K562 (cell line): Measurements from ENCODE around the gene LST1. TPM values are rescaled to one million over a fixed set of nuclear protein-coding genes. Genes with fewer than 3 reads are reported as not detected.
A peak's percentile ranks its signal among the peaks of the same experiment; 100 is the strongest.

ENCODE experiments used
- CBX1 ChIP-seq: sonication (generic); IDR thresholded peaks from 2 replicates; pipeline ENCODE4 v1.6.1; 2016; ENCODE audit warnings: antibody characterized with exemption, low read depth, mild to moderate bottlenecking
- CBX5 ChIP-seq: IDR thresholded peaks from 2 replicates; pipeline ENCODE4 v1.6.1; 2014; ENCODE audit warnings: low read depth, borderline replicate concordance
- CEBPB ChIP-seq: fragments of 450-650 bp; IDR thresholded peaks from 2 replicates; pipeline ENCODE4 v1.6.1; 2016; ENCODE audit warnings: missing genetic modification characterization, missing compliant biosample characterization
- E2F4 ChIP-seq: sonication (generic); formaldehyde crosslinking; IDR thresholded peaks from 2 replicates; pipeline ENCODE4 v1.8.0; 2022; ENCODE audit warnings: mild to moderate bottlenecking, low read depth, missing genetic modification reagents
- FOSL1 ChIP-seq: fragments of 200-800 bp; sonication (Bioruptor generic); conservative IDR thresholded peaks from 2 replicates; pipeline ENCODE4 v1.6.1; 2016; ENCODE audit warnings: missing genetic modification characterization, missing compliant biosample characterization
- FOXK2 ChIP-seq, 2 experiments: fragments of 450-650 bp; IDR thresholded peaks in 1 of 2; conservative IDR thresholded peaks in 1 of 2; 2 replicates each; pipeline ENCODE4 v1.6.1; 2016; ENCODE audit warnings: low read depth in 2 of 2, mild to moderate bottlenecking in 1 of 2
- HSF4 ChIP-seq: fragments of 250-450 bp; sonication (Bioruptor Pico); IDR thresholded peaks from 2 replicates; pipeline ENCODE4 v2.1.2; 2022; ENCODE audit warnings: mild to moderate bottlenecking, moderate library complexity, borderline replicate concordance
- IRF9 ChIP-seq: fragments of 450-650 bp; IDR thresholded peaks from 2 replicates; pipeline ENCODE4 v1.6.1; 2016; ENCODE audit warnings: missing biosample characterization, missing genetic modification characterization
- LEF1 ChIP-seq: fragments of 450-650 bp; IDR thresholded peaks from 2 replicates; pipeline ENCODE4 v1.6.1; 2016; ENCODE audit warnings: mild to moderate bottlenecking
- MAFF ChIP-seq: IDR thresholded peaks from 2 replicates; pipeline ENCODE4 v1.6.1; 2012; ENCODE audit warnings: low read length, improper control_type of control experiment
- MTA1 ChIP-seq: fragments of 450-650 bp; IDR thresholded peaks from 2 replicates; pipeline ENCODE4 v1.6.1; 2017; ENCODE audit warnings: borderline replicate concordance
- NEUROD1 ChIP-seq: fragments of 150-350 bp; IDR thresholded peaks from 2 replicates; pipeline ENCODE4 v1.6.1; 2014; ENCODE audit warnings: borderline replicate concordance, low read length, low read depth; ENCODE audit not compliant: partially characterized antibody
- PHF20 ChIP-seq: fragments of 450-650 bp; IDR thresholded peaks from 2 replicates; pipeline ENCODE4 v1.6.1; 2018; ENCODE audit not compliant: partially characterized antibody
- SLC30A9 ChIP-seq: fragments of 250-450 bp; sonication (Bioruptor Pico); IDR thresholded peaks from 2 replicates; pipeline ENCODE4 v1.8.0; 2022; ENCODE audit warnings: mild to moderate bottlenecking, moderate library complexity
- SMARCE1 ChIP-seq: fragments of 450-650 bp; IDR thresholded peaks from 2 replicates; pipeline ENCODE4 v1.7.1; 2016; ENCODE audit warnings: mild to moderate bottlenecking
- TAF1 ChIP-seq: IDR thresholded peaks from 2 replicates; pipeline ENCODE4 v1.6.1; 2011; ENCODE audit warnings: mild to moderate bottlenecking, low read length, moderate library complexity; ENCODE audit not compliant: insufficient read depth, control insufficient read depth, severe bottlenecking; ENCODE audit errors: extremely low read depth
- ZFX ChIP-seq: sonication (generic); formaldehyde crosslinking; IDR thresholded peaks from 2 replicates; pipeline ENCODE4 v1.8.0; 2022; ENCODE audit warnings: mild to moderate bottlenecking, missing genetic modification reagents, moderate library complexity
- ZNF165 ChIP-seq: fragments of 250-450 bp; sonication (Bioruptor Pico); IDR thresholded peaks from 2 replicates; pipeline ENCODE4 v1.4.0; 2020; ENCODE audit warnings: borderline replicate concordance
- ZNF408 ChIP-seq: fragments of 250-450 bp; sonication (Bioruptor Pico); IDR thresholded peaks from 2 replicates; pipeline ENCODE4 v1.4.0; 2020; ENCODE audit warnings: low read depth, mild to moderate bottlenecking, moderate library complexity
- ZNF644 ChIP-seq: fragments of 200-800 bp; sonication (Bioruptor generic); IDR thresholded peaks from 2 replicates; pipeline ENCODE4 v1.6.1; 2016; ENCODE audit warnings: low read depth, missing genetic modification characterization, missing compliant biosample characterization
- polyA plus RNA-seq, 8 experiments: library from polyadenylated mRNA; depleted of rRNA in 4 of 8; stranded (reverse) in 5 of 8; unstranded in 3 of 8; fragments of >200 nt; fragmentation: Nextera tagmentation in 2 of 8; fragmentation: Illumina TruSeq in 1 of 8; extraction: Ambion mirVana in 2 of 8; extraction: Trizol in 1 of 8; gene quantifications; 2 replicates each; pipeline versions ENCODE4 v1.2.1 to v1.2.3, GENCODE V29; 2011 to 2014; ENCODE audit warnings: inconsistent platforms in 1 of 8, missing spikeins in 1 of 8
- total RNA-seq, 7 experiments: library from RNA; depleted of rRNA in 6 of 7; stranded (reverse); fragments of >200 nt in 6 of 7; fragmentation: Illumina TruSeq in 2 of 7; extraction: Trizol in 2 of 7; gene quantifications; 2 replicates each; pipeline versions ENCODE4 v1.2.1 to v1.2.3, GENCODE V29; 2011 to 2021; ENCODE audit warnings: low replicate concordance in 1 of 7
- TF ChIP-seq, protein P1 (sequence below): fragments of 250-450 bp; sonication (Bioruptor Pico); IDR thresholded peaks from 2 replicates; pipeline ENCODE4 v1.9.0; 2021; ENCODE audit warnings: mild to moderate bottlenecking, inconsistent platforms
- TF ChIP-seq, protein P2 (sequence below): conservative IDR thresholded peaks from 2 replicates; pipeline ENCODE4 v1.6.1; 2011; ENCODE audit warnings: low read depth, mild to moderate bottlenecking, low read length; ENCODE audit not compliant: control insufficient read depth

The LST1 gene
- total and polyA plus RNA-seq, 9 of the 15 experiments (the other 6 are each of a cell fraction or from before 2014, with no cell fraction given) = 0.82 to 7.8 (median 1.7) TPM

GRCh38 chr6:31619805-31620585, 33.9 kb downstream of the LST1 start (continued):
- TF ChIP-seq E2F4 (peak; percentile 86), NEUROD1 (no peak), HSF4 (CRISPR knock-in tag) (no peak), FOXK2 (conservative IDR thresholded peaks at IDR 0.05 in 1 of 2, IDR thresholded peaks at IDR 0.05 in 1 of 2; ENCODE audit: low read depth in 2 of 2) (peak; percentile 91 to 94), SLC30A9 (CRISPR knock-in tag) (no peak), CBX5 (no peak), TAF1 (peak; percentile 72), IRF9 (tag) (no peak), MTA1 (peak; percentile 98), MAFF (peak; percentile 19; the same call in 1 of the 2 replicates), LEF1 (peak; percentile 40; the same call in 1 of the 2 replicates), ZFX (CRISPR knock-in tag) (peak; percentile 75; the same call in 1 of the 2 replicates), FOSL1 (peak; percentile 72), CBX1 (no peak), ZNF408 (CRISPR knock-in tag) (no peak), ZNF644 (tag) (no peak), PHF20 (peak; percentile 87), SMARCE1 (peak; percentile 67), CEBPB (tag) (peak; percentile 89), ZNF165 (CRISPR knock-in tag) (peak; percentile 82; the same call in 1 of the 2 replicates)
- TF ChIP-seq, protein P1, sequence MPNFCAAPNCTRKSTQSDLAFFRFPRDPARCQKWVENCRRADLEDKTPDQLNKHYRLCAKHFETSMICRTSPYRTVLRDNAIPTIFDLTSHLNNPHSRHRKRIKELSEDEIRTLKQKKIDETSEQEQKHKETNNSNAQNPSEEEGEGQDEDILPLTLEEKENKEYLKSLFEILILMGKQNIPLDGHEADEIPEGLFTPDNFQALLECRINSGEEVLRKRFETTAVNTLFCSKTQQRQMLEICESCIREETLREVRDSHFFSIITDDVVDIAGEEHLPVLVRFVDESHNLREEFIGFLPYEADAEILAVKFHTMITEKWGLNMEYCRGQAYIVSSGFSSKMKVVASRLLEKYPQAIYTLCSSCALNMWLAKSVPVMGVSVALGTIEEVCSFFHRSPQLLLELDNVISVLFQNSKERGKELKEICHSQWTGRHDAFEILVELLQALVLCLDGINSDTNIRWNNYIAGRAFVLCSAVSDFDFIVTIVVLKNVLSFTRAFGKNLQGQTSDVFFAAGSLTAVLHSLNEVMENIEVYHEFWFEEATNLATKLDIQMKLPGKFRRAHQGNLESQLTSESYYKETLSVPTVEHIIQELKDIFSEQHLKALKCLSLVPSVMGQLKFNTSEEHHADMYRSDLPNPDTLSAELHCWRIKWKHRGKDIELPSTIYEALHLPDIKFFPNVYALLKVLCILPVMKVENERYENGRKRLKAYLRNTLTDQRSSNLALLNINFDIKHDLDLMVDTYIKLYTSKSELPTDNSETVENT (CRISPR knock-in tag) = peak; percentile 96
- TF ChIP-seq, protein P2, sequence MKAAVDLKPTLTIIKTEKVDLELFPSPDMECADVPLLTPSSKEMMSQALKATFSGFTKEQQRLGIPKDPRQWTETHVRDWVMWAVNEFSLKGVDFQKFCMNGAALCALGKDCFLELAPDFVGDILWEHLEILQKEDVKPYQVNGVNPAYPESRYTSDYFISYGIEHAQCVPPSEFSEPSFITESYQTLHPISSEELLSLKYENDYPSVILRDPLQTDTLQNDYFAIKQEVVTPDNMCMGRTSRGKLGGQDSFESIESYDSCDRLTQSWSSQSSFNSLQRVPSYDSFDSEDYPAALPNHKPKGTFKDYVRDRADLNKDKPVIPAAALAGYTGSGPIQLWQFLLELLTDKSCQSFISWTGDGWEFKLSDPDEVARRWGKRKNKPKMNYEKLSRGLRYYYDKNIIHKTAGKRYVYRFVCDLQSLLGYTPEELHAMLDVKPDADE = no peak
